ENCODE results near the gene ADPGK.

Gene ADPGK

DNA sequence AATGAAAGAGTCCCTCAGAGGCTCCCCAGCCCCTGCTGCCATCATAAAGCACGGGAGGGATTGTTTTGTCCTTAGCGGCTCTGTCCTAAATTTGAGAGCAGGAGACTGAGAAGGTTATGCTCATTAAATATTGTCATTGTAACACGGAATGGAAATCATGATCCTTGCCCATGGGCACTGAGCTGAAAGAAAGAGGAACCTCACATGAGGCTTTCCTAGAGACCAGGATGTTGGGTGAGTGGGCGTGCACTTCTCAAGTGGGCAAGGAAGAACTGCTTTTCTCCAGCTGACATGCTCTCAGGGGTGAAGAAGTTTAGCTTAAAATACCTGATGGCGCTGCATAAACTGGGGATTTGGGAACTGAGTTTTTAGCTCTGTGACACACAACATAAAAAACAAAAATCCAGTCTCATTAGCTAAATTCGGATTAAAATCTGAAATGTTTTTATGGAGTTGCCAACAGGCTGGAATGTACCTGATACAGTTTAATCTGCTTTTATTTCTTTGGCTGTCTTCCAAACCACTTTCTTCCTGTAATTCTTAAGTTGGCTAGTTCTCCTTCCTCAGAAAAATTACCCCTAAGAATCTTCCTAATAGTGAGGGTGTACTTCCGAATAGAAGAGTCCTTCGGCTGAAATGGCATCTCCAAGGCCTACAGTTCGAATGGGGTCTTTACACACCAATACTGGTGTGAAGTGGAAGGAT is 31.7 kb downstream of the ADPGK start:
- no peak overlapping the region for H3K4me3 ChIP-seq (replicated peaks; ENCODE audit: low read depth, low read length)
- TF ChIP-seq, protein P1, sequence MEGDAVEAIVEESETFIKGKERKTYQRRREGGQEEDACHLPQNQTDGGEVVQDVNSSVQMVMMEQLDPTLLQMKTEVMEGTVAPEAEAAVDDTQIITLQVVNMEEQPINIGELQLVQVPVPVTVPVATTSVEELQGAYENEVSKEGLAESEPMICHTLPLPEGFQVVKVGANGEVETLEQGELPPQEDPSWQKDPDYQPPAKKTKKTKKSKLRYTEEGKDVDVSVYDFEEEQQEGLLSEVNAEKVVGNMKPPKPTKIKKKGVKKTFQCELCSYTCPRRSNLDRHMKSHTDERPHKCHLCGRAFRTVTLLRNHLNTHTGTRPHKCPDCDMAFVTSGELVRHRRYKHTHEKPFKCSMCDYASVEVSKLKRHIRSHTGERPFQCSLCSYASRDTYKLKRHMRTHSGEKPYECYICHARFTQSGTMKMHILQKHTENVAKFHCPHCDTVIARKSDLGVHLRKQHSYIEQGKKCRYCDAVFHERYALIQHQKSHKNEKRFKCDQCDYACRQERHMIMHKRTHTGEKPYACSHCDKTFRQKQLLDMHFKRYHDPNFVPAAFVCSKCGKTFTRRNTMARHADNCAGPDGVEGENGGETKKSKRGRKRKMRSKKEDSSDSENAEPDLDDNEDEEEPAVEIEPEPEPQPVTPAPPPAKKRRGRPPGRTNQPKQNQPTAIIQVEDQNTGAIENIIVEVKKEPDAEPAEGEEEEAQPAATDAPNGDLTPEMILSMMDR (IDR thresholded peaks at IDR 0.05; ENCODE audit: low read length, missing control alignments) = no peak
- peak; percentile 50 for DNase-seq (ENCODE audit: low read depth)

DNA sequence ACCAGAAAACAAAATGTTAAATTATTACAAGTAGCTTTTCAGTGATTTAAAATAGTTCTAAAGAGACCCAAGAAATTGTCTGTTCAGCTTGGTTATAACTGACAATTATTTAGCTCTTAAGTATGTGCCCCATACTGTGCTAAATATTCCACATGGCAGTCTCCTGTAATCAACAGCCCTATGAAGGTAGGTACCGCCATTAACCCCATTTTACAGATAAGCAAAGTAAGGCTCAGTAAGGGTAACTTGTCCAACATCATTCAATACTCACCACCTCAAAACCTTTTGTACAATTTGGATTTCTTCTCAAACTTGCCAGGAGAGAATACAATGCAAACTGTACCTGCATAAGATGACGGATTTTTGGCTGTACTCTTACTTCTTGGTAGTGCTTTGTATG is 33.9 kb downstream of the ADPGK start:
- DNase-seq (ENCODE audit: low read depth) = no peak
- TF ChIP-seq, protein P1 (IDR thresholded peaks at IDR 0.05; ENCODE audit: low read length, missing control alignments) = no peak
- no peak overlapping the region for H3K4me3 ChIP-seq (replicated peaks; ENCODE audit: low read depth, low read length)

DNA sequence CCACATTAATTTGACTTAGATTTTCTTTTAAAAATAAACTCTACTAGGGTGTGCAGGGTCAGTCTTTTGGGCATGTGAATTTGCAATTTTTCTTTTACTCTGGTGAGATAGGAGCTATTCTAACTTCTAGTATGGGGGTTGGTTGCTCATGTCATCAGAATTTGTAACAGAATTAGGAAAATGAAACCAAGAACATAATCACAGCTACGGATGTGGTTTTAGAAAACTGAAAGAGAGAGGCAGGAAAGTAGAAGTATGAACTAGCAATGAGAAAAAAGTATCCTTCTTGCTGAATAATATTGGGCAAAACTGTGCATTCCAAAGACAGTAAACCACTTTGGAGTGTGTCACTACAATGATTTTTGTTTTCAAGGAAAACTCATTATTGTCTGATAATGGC is 43.3 kb downstream of the ADPGK start:
- TF ChIP-seq, protein P1 (IDR thresholded peaks at IDR 0.05; ENCODE audit: low read length, missing control alignments) = no peak
- DNase-seq (ENCODE audit: low read depth) = no peak
- no peak overlapping the region for H3K4me3 ChIP-seq (replicated peaks; ENCODE audit: low read depth, low read length)

DNA sequence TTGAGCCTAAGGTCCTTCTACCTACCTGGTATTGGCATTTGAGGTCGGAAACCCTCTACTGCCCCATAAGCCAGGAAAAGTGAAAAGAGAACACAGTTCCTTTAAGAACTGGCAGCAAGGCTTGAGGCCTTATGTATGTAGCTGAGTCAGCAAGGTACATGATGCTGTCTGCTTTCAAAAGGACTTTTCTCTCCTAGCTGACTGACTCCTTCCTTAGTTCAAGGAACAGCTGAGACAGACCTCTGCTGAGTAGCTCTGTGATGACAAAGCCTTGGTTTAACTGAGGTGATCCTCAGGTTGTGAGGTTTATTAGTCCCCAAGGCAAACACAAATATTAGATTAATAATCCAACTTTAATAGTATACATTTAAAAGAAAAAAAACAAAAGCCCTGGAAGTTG is 45.8 kb downstream of the ADPGK start:
- TF ChIP-seq, protein P1 (IDR thresholded peaks at IDR 0.05; ENCODE audit: low read length, missing control alignments) = no peak
- DNase-seq (ENCODE audit: low read depth) = peak; percentile 11
- no peak overlapping the region for H3K4me3 ChIP-seq (replicated peaks; ENCODE audit: low read depth, low read length)

DNA sequence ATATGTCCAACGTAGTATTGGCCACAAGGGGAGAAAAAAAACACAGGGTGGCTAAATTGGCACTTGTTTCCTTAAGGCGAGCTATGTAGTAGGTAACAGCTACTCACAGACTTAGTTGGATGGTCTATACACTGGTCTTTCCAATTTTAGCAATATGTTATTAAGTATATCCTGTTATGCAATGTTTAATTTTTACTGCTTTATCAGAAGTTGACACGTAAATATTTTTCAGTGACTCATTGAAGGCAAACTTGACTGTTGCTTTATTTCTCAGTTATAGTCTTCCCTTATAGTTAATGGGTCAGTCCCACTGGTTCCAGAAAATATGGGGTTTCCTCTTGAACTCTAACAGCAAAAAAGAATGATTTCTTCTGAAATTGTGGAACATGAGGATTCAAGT is 46.5 kb downstream of the ADPGK start:
- H3K4me3 ChIP-seq (replicated peaks; ENCODE audit: low read depth, low read length) = no peak overlapping the region
- TF ChIP-seq, protein P1 (IDR thresholded peaks at IDR 0.05; ENCODE audit: low read length, missing control alignments) = no peak
- peak; percentile 19 for DNase-seq (ENCODE audit: low read depth)

DNA sequence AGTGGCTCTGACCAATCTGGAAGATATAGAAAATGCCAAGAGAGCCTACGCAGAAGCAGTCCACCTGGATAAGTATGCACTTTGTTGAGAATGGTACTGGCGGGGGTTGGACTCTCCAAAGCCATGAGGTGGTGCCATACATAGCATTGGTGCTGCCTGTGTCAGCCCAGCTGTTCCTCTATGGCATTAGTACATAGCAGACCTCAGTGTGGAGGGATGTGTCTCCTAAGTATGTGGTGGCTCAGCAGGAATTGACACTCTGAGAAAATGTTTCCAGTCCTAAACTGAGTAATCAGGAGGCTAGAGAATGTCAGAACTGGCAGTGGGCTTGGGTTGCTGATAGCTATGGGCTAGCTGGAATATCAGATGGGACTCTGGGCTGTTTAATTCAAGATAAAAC is 48.4 kb downstream of the ADPGK start:
- TF ChIP-seq, protein P1 (IDR thresholded peaks at IDR 0.05; ENCODE audit: low read length, missing control alignments) = no peak
- no peak overlapping the region for H3K4me3 ChIP-seq (replicated peaks; ENCODE audit: low read depth, low read length)
- DNase-seq (ENCODE audit: low read depth) = no peak
